ENCODE data around the gene BCAP31.
A peak's percentile ranks its signal among the peaks of the same experiment; 100 is the strongest.

The BCAP31 gene

GRCh38 chrX:153669901-153670731, 54.1 kb downstream of the BCAP31 start:
- DNase-seq (ENCODE audit: insufficient read length, low spot score): no peak
- no peak for FAIRE-seq
- no peak for TF ChIP-seq POLR2A (IDR thresholded peaks at IDR 0.05; ENCODE audit: low read depth, low read length)

GRCh38 chrX:153669174-153669890, 54.9 kb downstream of the BCAP31 start:
- TF ChIP-seq POLR2A (IDR thresholded peaks at IDR 0.05; ENCODE audit: low read depth, low read length): no peak
- no peak for DNase-seq (ENCODE audit: insufficient read length, low spot score)
- FAIRE-seq: no peak

- DNase-seq (ENCODE audit: insufficient read length, low spot score) (no peak), FAIRE-seq (no peak)
- TF ChIP-seq POLR2A (IDR thresholded peaks at IDR 0.05; ENCODE audit: low read depth, low read length): no peak
Observed at GRCh38 chrX:153668423-153669173, 55.6 kb downstream of the BCAP31 start.

- peak; percentile 67 for FAIRE-seq
- no peak for TF ChIP-seq POLR2A (IDR thresholded peaks at IDR 0.05; ENCODE audit: low read depth, low read length)
Observed at GRCh38 chrX:153667956-153668396, 56.2 kb downstream of the BCAP31 start.

GRCh38 chrX:153667281-153667955, 56.8 kb downstream of the BCAP31 start:
- no peak for FAIRE-seq
- no peak for DNase-seq (ENCODE audit: insufficient read length, low spot score)
- TF ChIP-seq POLR2A (IDR thresholded peaks at IDR 0.05; ENCODE audit: low read depth, low read length): no peak

More at GRCh38 chrX:153667956-153668396, 56.2 kb downstream of the BCAP31 start:
- DNase-seq (ENCODE audit: insufficient read length, low spot score): peak; percentile 86

- no peak for FAIRE-seq
- no peak for TF ChIP-seq POLR2A (IDR thresholded peaks at IDR 0.05; ENCODE audit: low read depth, low read length)
- no peak for DNase-seq (ENCODE audit: insufficient read length, low spot score)
Observed at GRCh38 chrX:153665726-153666306, 58.4 kb downstream of the BCAP31 start.

GRCh38 chrX:153662266-153662665, 61.9 kb downstream of the BCAP31 start:
- DNase-seq (ENCODE audit: insufficient read length, low spot score) (no peak), FAIRE-seq (no peak)
- no peak for TF ChIP-seq POLR2A (IDR thresholded peaks at IDR 0.05; ENCODE audit: low read depth, low read length)

GRCh38 chrX:153659268-153659667, 64.9 kb downstream of the BCAP31 start:
- FAIRE-seq (no peak), DNase-seq (ENCODE audit: insufficient read length, low spot score) (no peak)

GRCh38 chrX:153657161-153657560, 67.0 kb downstream of the BCAP31 start:
- FAIRE-seq (peak; percentile 53), DNase-seq (ENCODE audit: insufficient read length, low spot score) (no peak)
- TF ChIP-seq POLR2A (IDR thresholded peaks at IDR 0.05; ENCODE audit: low read depth, low read length): no peak

More at GRCh38 chrX:153659268-153659667, 64.9 kb downstream of the BCAP31 start:
- TF ChIP-seq POLR2A (IDR thresholded peaks at IDR 0.05; ENCODE audit: low read depth, low read length): no peak

- no peak for TF ChIP-seq POLR2A (IDR thresholded peaks at IDR 0.05; ENCODE audit: low read depth, low read length)
- FAIRE-seq: no peak
- no peak for DNase-seq (ENCODE audit: insufficient read length, low spot score)
Observed at GRCh38 chrX:153653556-153653955, 70.6 kb downstream of the BCAP31 start.

- TF ChIP-seq POLR2A (IDR thresholded peaks at IDR 0.05; ENCODE audit: low read depth, low read length): no peak
- DNase-seq (ENCODE audit: insufficient read length, low spot score) (no peak), FAIRE-seq (peak; percentile 15)
Observed at GRCh38 chrX:153651540-153652079, 72.6 kb downstream of the BCAP31 start.

- FAIRE-seq (no peak), DNase-seq (ENCODE audit: insufficient read length, low spot score) (no peak)
- TF ChIP-seq POLR2A (IDR thresholded peaks at IDR 0.05; ENCODE audit: low read depth, low read length): no peak
Observed at GRCh38 chrX:153650959-153651358, 73.2 kb downstream of the BCAP31 start.
